Upper lobe of left lung (tissue), 4 donors: ENCODE measurements around the gene ARHGDIA.

Experiments used
- EP300 ChIP-seq, 4 donors: sonication (generic); formaldehyde crosslinking; IDR thresholded peaks; one replicate each; pipeline ENCODE4 v1.5.1; 2017; ENCODE audit warnings: antibody characterized with exemption in 4 of 4, control low read depth in 2 of 4
- TF ChIP-seq, protein P1 (sequence below), 6 experiments: fragments of 450-650 bp in 4 of 6; fragments of 200-600 bp in 2 of 6; sonication (generic) in 2 of 6; IDR thresholded peaks; one replicate each; pipeline ENCODE4 v1.5.1; 2016 to 2019; ENCODE audit warnings: antibody characterized with exemption in 6 of 6

DNA sequence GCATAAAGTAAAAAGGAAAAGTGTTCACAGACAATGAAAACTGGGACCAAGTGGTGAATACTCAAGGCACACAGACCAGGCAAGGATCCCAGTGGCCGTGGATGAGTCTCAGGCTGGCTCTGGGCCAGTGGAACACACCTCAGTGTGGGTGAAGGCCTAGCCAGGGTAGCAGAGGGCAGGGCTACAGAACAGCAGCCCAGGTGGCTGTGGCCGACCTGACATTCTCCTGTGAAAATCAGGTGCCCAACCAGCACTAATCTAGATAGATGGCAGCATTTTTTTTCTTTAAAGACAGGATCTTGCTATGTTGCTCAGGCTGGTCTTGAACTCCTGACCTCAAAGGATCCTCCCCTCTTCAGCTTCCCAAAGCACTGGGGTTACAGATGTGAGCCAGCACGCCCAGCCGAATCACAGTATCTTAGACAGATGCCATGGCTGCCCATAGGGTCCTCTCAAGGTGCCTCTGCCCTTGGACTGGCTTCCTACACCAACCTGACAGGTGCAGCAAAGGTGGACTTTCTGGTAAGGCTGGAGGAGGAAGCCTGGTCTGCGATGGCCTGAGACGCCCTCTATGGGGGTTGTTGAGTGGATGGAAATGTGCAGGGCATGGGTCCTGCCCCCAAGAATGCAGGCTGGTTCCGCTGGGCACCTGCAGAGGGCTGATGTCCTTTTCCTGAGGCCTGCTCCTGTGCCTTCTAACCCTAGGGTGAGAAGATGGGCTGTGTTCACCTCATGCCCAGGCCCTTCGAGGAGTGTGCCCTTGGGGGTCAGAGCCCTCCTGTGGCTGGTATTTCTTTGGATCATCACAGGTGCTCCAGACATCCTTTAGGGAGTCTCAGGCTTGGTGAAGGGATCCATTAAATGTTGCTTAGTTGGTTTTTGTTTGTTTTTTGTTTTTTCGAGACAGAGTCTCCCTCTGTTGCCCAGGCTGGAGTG lies 7.0 kb downstream of the ARHGDIA start:
- TF ChIP-seq, protein P1, sequence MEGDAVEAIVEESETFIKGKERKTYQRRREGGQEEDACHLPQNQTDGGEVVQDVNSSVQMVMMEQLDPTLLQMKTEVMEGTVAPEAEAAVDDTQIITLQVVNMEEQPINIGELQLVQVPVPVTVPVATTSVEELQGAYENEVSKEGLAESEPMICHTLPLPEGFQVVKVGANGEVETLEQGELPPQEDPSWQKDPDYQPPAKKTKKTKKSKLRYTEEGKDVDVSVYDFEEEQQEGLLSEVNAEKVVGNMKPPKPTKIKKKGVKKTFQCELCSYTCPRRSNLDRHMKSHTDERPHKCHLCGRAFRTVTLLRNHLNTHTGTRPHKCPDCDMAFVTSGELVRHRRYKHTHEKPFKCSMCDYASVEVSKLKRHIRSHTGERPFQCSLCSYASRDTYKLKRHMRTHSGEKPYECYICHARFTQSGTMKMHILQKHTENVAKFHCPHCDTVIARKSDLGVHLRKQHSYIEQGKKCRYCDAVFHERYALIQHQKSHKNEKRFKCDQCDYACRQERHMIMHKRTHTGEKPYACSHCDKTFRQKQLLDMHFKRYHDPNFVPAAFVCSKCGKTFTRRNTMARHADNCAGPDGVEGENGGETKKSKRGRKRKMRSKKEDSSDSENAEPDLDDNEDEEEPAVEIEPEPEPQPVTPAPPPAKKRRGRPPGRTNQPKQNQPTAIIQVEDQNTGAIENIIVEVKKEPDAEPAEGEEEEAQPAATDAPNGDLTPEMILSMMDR (IDR thresholded peaks at IDR 0.05): no peak
- no peak for TF ChIP-seq EP300 (IDR thresholded peaks at IDR 0.05)
